Sigmoid colon (tissue), 7 donors: ENCODE results near the gene SLC1A3. TPM values are rescaled to one million over a fixed set of nuclear protein-coding genes. Genes with fewer than 3 reads are reported as not detected.
A peak's percentile ranks its signal among the peaks of the same experiment; 100 is the strongest.

Source experiments
- DNase-seq: peaks from one replicate; pipeline ENCODE4 v3.0.0-alpha.2; 2019
- H3K27ac ChIP-seq, 4 donors: fragments of 200-600 bp; sonication (generic); one replicate each; pipeline ENCODE4 v1.5.1; 2016 to 2019; ENCODE audit warnings: mild to moderate bottlenecking in 1 of 4
- H3K27me3 ChIP-seq, 3 donors: fragments of 200-600 bp; sonication (generic); one replicate each; pipeline ENCODE4 v1.5.1; 2019; ENCODE audit warnings: mild to moderate bottlenecking in 1 of 3
- H3K36me3 ChIP-seq, 4 donors: fragments of 200-600 bp; sonication (generic); one replicate each; pipeline ENCODE4 v1.5.1; 2016 to 2019
- H3K4me1 ChIP-seq, 4 donors: fragments of 200-600 bp; sonication (generic); one replicate each; pipeline ENCODE4 v1.5.1; 2017 to 2019
- H3K4me3 ChIP-seq, 4 donors: fragments of 200-600 bp; sonication (generic); one replicate each; pipeline ENCODE4 v1.5.1; 2017 to 2019; ENCODE audit warnings: mild to moderate bottlenecking in 2 of 4, moderate library complexity in 1 of 4
- H3K9me3 ChIP-seq, 4 donors: fragments of 200-600 bp in 3 of 4; sonication (generic) in 3 of 4; one replicate each; pipeline versions ENCODE4 v1.5.1 to v1.6.1; 2013 to 2019
- CTCF ChIP-seq, 4 experiments: fragments of 450-650 bp in 3 of 4; fragments of 200-600 bp in 1 of 4; IDR thresholded peaks; one replicate each; pipeline ENCODE4 v1.5.1; 2016 to 2019; ENCODE audit warnings: antibody characterized with exemption in 4 of 4, mild to moderate bottlenecking in 3 of 4, moderate library complexity in 2 of 4
- EP300 ChIP-seq, 4 donors: sonication (generic); formaldehyde crosslinking; IDR thresholded peaks; one replicate each; pipeline ENCODE4 v1.6.1; 2017; ENCODE audit warnings: antibody characterized with exemption in 4 of 4
- POLR2A ChIP-seq, 2 donors: fragments of 450-650 bp; IDR thresholded peaks; one replicate each; pipeline ENCODE4 v1.6.1; 2016; ENCODE audit warnings: antibody characterized with exemption in 2 of 2, mild to moderate bottlenecking in 2 of 2, moderate library complexity in 2 of 2
- POLR2AphosphoS5 ChIP-seq, 4 donors: sonication (generic); formaldehyde crosslinking; IDR thresholded peaks; one replicate each; pipeline ENCODE4 v1.6.1; 2017; ENCODE audit warnings: antibody characterized with exemption in 4 of 4
- WGBS, 2 donors: extraction: QIAGEN DNeasy Blood & Tissue Kit; methylation state at CpG; one replicate each; pipeline ENCODE4 v1.1.7; 2013; 5-methylcytosine and 5-hydroxymethylcytosine counted together
- intact Hi-C: fragments of 100-400 bp; cut with DNase I; formaldehyde crosslinking; loops from one replicate; pipeline ENCODE4 v1.15.1; 2023
- polyA plus RNA-seq, 3 donors: library from polyadenylated mRNA; stranded (reverse); fragments of 200-250 nt; gene quantifications; one replicate each; pipeline ENCODE4 v1.2.3, GENCODE V29; 2013
- total RNA-seq, 4 donors: library from RNA; depleted of rRNA; stranded (reverse); fragments of >200 nt; gene quantifications; one replicate each; pipeline ENCODE4 v1.1.0, GENCODE V29; 2016
- donor health status: healthy with polysubstance abuse.
- donor health status: Bipolar disorder and iron deficiency.
- donor health status: healthy.

The SLC1A3 gene
- total and polyA plus RNA-seq, 7 donors: 1.8 to 23.6 (median 16.8) TPM

DNA sequence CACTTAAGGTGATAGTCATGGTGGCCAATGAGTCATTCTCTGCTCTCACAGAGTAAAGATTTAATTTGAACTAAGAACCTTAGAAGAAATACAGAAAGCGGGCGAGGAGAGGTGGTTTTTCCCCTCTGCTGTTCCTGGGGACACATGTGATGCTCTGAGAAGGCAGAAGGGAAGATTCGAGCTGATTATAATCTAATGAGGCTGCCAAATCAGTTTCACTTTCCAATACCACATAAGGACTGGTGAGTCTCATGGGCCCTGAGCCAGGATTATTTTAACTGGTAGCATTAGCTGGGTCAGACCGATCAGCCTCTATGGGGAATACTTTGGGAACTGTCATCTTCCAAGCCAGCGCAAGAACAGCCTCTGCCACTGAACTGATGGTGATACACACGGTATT is 116.5 kb downstream of the SLC1A3 start:
- H3K9me3 ChIP-seq: no peaks in the 10 kb centered on the region
- intact Hi-C loops: no loop called here
- no peaks in the 10 kb centered on the region for H3K27me3 ChIP-seq
- TF ChIP-seq CTCF (IDR thresholded peaks at IDR 0.05): no peak
- no peak for TF ChIP-seq POLR2AphosphoS5 (IDR thresholded peaks at IDR 0.05)
- no peak for TF ChIP-seq POLR2A (IDR thresholded peaks at IDR 0.05)
- no peak for TF ChIP-seq EP300 (IDR thresholded peaks at IDR 0.05)
- H3K4me3 ChIP-seq: no peak overlapping the region
- no peaks in the 10 kb centered on the region for H3K4me1 ChIP-seq
- H3K36me3 ChIP-seq: no peaks in the 10 kb centered on the region
- 62 to 73% methylated on average over 6 of the region's 6 CpGs for WGBS, 2 donors
- no peak overlapping the region for H3K27ac ChIP-seq
- DNase-seq: no peak

- intact Hi-C loops: no loop called here
- H3K4me1 ChIP-seq: peaks cover 0 to 1% (median 0%) of the 10 kb centered on the region in 4 donors
- no peaks in the 10 kb centered on the region for H3K9me3 ChIP-seq
- H3K4me3 ChIP-seq: no peak overlapping the region
- TF ChIP-seq CTCF (IDR thresholded peaks at IDR 0.05) (no peak), EP300 (IDR thresholded peaks at IDR 0.05) (no peak), POLR2AphosphoS5 (IDR thresholded peaks at IDR 0.05) (no peak), POLR2A (IDR thresholded peaks at IDR 0.05) (no peak)
- DNase-seq: no peak
- no peaks in the 10 kb centered on the region for H3K27me3 ChIP-seq
- no peaks in the 10 kb centered on the region for H3K36me3 ChIP-seq
- 56 to 88% methylated on average over 2 of the region's 2 CpGs for WGBS, 2 donors
- no peak overlapping the region for H3K27ac ChIP-seq
These were observed 117.5 kb downstream of the SLC1A3 start for GRCh38 chr5:36723912-36724311.

DNA sequence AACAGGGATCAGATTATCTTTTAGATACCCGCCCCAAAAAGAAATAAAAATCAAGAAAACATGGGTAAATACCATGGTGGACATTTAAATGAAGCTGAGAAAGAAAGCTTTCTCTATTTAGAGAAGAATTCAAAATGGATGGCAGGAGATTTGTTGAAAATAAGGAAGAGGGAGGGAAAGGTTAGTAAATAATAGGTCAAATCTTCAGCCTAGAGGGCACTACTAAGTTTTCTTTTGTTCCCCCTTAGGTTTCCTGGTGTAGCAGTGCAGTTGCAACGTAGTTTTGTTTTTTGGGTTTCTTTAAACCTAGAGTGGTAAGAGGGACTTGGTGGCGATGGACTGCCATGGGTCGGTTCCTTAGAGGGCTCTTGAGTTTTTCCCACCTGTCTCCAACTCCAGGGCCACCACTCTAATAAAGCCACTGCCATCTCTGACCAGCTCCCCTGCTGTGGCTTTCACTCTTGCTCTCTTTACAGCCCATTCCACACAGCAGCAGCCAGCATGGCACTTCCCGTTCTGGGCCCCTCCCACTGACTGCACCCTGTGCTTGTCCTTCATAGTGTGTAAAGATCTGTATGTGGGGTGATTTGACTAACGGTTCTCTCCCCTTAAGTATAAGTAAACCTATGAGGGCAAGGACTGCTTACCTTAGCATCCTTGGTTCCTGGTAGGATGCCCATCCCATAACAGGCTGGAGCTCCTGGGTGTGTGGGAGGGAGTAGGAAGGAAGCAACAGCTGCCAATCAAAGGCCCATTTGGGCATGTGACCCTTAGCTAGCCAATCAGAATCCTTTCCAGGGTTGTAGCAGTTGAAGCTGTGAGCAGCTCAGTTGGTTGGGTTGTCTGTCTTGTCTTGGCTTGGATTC is 118.3 kb downstream of the SLC1A3 start:
- H3K4me1 ChIP-seq: peaks cover 0 to 5% (median 2%) of the 10 kb centered on the region in 4 donors
- H3K9me3 ChIP-seq: no peaks in the 10 kb centered on the region
- TF ChIP-seq POLR2A (IDR thresholded peaks at IDR 0.05) (no peak), POLR2AphosphoS5 (IDR thresholded peaks at IDR 0.05) (no peak), CTCF (IDR thresholded peaks at IDR 0.05) (no peak), EP300 (IDR thresholded peaks at IDR 0.05) (no peak)
- DNase-seq: no peak
- H3K36me3 ChIP-seq: no peaks in the 10 kb centered on the region
- H3K27ac ChIP-seq: peak overlapping the region in 2 of 4 donors; percentile 3 to 16
- no peak overlapping the region for H3K4me3 ChIP-seq
- WGBS, 2 donors: 56 to 59% methylated on average over 6 of the region's 6 CpGs
- intact Hi-C loops: no loop called here
- no peaks in the 10 kb centered on the region for H3K27me3 ChIP-seq

DNA sequence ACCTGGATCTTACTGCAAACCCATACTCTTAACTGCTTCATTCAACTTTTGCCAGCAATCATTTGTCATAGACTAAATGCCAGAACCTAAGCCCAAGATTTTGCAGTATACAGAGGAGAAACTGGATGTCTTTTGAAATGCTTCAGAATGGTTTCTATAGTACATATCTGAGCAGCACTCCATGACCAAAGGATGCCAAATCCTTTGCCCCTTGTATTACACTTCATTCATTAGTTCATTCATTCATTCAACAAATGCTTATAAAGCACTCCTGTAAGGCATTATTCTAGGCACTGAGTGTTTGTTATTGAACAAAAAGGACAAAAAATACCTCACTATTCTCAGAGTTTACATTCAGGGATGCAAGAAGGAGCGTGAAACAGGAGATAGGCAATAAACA is 119.9 kb downstream of the SLC1A3 start:
- intact Hi-C loops: no loop called here
- Histone ChIP-seq H3K27me3 (no peaks in the 10 kb centered on the region), H3K9me3 (no peaks in the 10 kb centered on the region), H3K4me3 (no peak overlapping the region), H3K4me1 (peaks cover 0 to 5% (median 2%) of the 10 kb centered on the region in 4 donors), H3K27ac (no peak overlapping the region), H3K36me3 (no peaks in the 10 kb centered on the region)
- DNase-seq: no peak
- TF ChIP-seq POLR2AphosphoS5 (IDR thresholded peaks at IDR 0.05) (no peak), EP300 (IDR thresholded peaks at IDR 0.05) (no peak), POLR2A (IDR thresholded peaks at IDR 0.05) (no peak)
- 95 to 96% methylated on average over 1 of the region's 1 CpG for WGBS, 2 donors

GRCh38 chr5:36726767-36727166 is 120.4 kb downstream of the SLC1A3 start:
- DNase-seq: no peak
- 75 to 90% methylated on average over 1 of the region's 1 CpG for WGBS, 2 donors
- TF ChIP-seq EP300 (IDR thresholded peaks at IDR 0.05) (no peak), POLR2A (IDR thresholded peaks at IDR 0.05) (no peak)
- Histone ChIP-seq H3K9me3 (no peaks in the 10 kb centered on the region), H3K27me3 (no peaks in the 10 kb centered on the region), H3K36me3 (no peaks in the 10 kb centered on the region), H3K4me1 (peaks cover 0 to 5% (median 2%) of the 10 kb centered on the region in 4 donors), H3K4me3 (no peak overlapping the region), H3K27ac (no peak overlapping the region)
- intact Hi-C loops: no loop called here
